ENCODE measurements around the gene KANK4.

DNA sequence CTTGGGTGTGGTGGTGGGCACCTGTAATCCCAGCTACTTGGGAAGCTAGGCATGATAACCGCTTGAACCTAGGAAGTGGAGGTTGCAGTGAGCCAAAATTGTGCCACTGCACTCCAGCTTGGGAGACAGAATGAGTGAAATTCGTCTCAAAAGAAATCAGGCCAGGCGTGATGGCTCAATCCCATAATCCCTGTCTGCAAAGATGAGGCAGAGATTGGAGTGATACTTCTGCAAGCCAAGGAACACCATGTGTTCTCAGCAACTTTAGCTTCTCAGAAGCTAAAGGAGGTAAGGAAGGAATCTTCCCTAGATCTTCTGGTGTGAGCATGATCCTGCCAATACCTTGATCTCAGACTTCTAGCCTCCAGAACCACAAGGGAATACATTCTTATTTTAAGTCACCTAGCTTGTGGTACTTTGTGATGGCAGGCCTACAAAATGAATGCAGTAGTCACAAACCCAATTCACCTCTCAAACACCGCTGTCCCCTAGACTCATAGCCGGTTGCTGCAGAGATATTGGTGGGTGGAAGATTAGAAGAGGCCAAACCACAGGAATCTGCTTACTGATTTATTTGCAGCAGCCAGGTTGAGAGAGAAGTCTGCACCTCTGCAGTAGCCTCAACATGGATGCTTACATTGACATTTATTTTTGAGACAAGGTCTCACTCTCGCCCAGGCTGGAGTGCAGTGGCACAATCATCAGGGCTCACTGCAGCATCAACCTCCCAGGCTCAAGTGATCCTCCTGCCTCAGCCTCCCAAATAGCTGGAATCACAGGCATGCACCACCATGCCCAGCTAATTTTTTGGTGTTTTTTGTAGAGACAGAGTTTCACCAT is 105.9 kb downstream of the KANK4 start:
- TF ChIP-seq CTCF (conservative IDR thresholded peaks at IDR 0.05 in 1 of 2, IDR thresholded peaks at IDR 0.05 in 1 of 2; ENCODE audit: low read depth in 1 of 2, low read length in 2 of 2) (no peak), EZH2 (IDR thresholded peaks at IDR 0.05; ENCODE audit: low read length, missing control alignments) (no peak)

Measured in fibroblast of lung (primary cell).